HG02840 (cell line): ENCODE results near the gene FAM9B.

Source experiments
- ATAC-seq: cut with Tn5 transposase; IDR thresholded peaks from one replicate; pipeline ENCODE4 v1.9.1; 2021; ENCODE audit warnings: mild to moderate bottlenecking, moderate library complexity, moderate number of reproducible peaks; ENCODE audit not compliant: unreplicated experiment, low FRiP score

The FAM9B gene

GRCh38 chrX:8981723-8982122 lies 52.2 kb downstream of the FAM9B start:
- no peak for ATAC-seq

DNA sequence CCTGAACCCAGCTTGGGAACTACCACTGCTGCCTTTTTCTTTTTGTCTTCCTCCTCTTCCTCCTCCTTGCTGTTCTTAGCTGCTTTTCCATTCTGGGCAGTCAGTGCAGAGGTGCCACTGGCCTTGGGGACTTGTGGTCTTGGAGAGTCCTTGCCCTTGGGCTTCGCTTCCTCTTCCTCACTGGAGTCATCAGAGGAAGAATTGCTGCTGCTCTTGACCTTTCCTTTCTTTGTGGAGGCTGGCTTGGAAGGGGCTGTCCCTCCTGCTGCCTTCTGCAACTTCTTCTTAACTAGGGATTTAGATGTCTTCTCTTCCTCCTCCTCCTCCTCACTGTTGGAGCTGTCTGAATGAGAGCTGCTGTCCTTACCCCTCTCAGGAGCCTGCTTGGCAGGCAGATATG lies 53.2 kb downstream of the FAM9B start:
- ATAC-seq: no peak
